Activated CD4-positive, alpha-beta T cell treated with anti-CD3 and anti-CD28 coated beads for 24 hours (primary cell): ENCODE results near the gene PLA2G4D.

Source experiments
- DNase-seq, 2 donors: peaks; one replicate each; pipeline ENCODE4 v3.0.0-alpha.2; 2020; ENCODE audit warnings: low read depth in 2 of 2

Gene PLA2G4D

GRCh38 chr15:42020713-42021273, 73.6 kb downstream of the PLA2G4D start, which contains the start of gene PLA2G4E:
Gene PLA2G4E, minus strand, starts transcription at chr15:42021042. Its CDS starts 12 bp downstream, at chr15:42021030.
- DNase-seq: no peak

- no peak for DNase-seq
Measured at GRCh38 chr15:42018306-42019224, 75.8 kb downstream of the PLA2G4D start.
